ENCODE data around the gene RPH3AL. TPM values are rescaled to one million over a fixed set of nuclear protein-coding genes. Genes with fewer than 3 reads are reported as not detected.

The RPH3AL gene
- total and polyA plus RNA-seq, 2 of the 8 experiments (the other 6 are each of a cell fraction or from before 2014, with no cell fraction given): 5.6 to 5.8 TPM

GRCh38 chr17:299546-299945 lies 53.1 kb downstream of the RPH3AL start:
- DNase-seq (ENCODE audit: low read depth in 1 of 2, low spot score in 2 of 2) (no peak), FAIRE-seq (no peak)
- no peak overlapping the region for H4K91ac ChIP-seq (replicated peaks; ENCODE audit: insufficient read length, low read length)
- no peak overlapping the region for H4K8ac ChIP-seq (ENCODE audit: extremely low read depth, insufficient read depth, low read length)
- 85% methylated on average over 23 of the region's 23 CpGs; no CpG with 5 or more reads in 1 of the 2 experiments for WGBS, 2 experiments (ENCODE audit: extremely low coverage in 1 of 2, insufficient coverage in 1 of 2, insufficient read length in 1 of 2, insufficient replicate concordance in 2 of 2, low coverage in 1 of 2, low lambda C conversion rate in 2 of 2, missing lambda C conversion rate in 1 of 2)
- H3K23ac ChIP-seq (ENCODE audit: insufficient read length): no peak overlapping the region
- H3K14ac ChIP-seq (ENCODE audit: insufficient read length): no peak overlapping the region
- no peak overlapping the region for H3K56ac ChIP-seq (replicated peaks; ENCODE audit: insufficient read length, low read depth, low read length)
- H3K23me2 ChIP-seq (ENCODE audit: low read depth, low read length): no peaks in the 10 kb centered on the region
- no peaks in the 10 kb centered on the region for H3K36me3 ChIP-seq (ENCODE audit: control insufficient read depth in 2 of 4, insufficient read depth in 4 of 4, low read length in 3 of 4)
- H2BK15ac ChIP-seq (ENCODE audit: low read length): no peak overlapping the region
- no peak overlapping the region for H3K4me3 ChIP-seq (ENCODE audit: extremely low read depth in 1 of 4, insufficient read depth in 2 of 4, low read depth in 3 of 4, low read length in 4 of 4)
- no peak overlapping the region for H3K4ac ChIP-seq (replicated peaks; ENCODE audit: insufficient read length, low read depth, low read length)
- no peaks in the 10 kb centered on the region for H3K79me2 ChIP-seq (ENCODE audit: control insufficient read depth in 1 of 2, insufficient read depth in 2 of 2, low read length in 2 of 2)
- H3K27ac ChIP-seq (ENCODE audit: low read depth, low read length): no peak overlapping the region
- no peak overlapping the region for H2AFZ ChIP-seq (ENCODE audit: low read length)
- no peak overlapping the region for H2AK5ac ChIP-seq (ENCODE audit: low read depth, low read length)
- no peak overlapping the region for H2BK5ac ChIP-seq (ENCODE audit: low read depth, low read length)
- no peak overlapping the region for H2BK20ac ChIP-seq (ENCODE audit: low read length)
- no peaks in the 10 kb centered on the region; a peak in 1 of 7 replicates for H3K27me3 ChIP-seq (replicated peaks in 1 of 4; ENCODE audit: control insufficient read depth in 3 of 4, extremely low read depth in 1 of 4, insufficient read depth in 3 of 4, low read length in 3 of 4)
- H4K5ac ChIP-seq (ENCODE audit: insufficient read length, low read depth, low read length): no peak overlapping the region
- no peak overlapping the region for H3K4me2 ChIP-seq (ENCODE audit: insufficient read depth in 1 of 2, low read depth in 2 of 2, low read length in 2 of 2)
- no peak overlapping the region for H3K18ac ChIP-seq (ENCODE audit: extremely low read depth, low read length)
- ChIA-PET POLR2A (ENCODE audit: partially characterized antibody) (interaction anchor here (0.7 kb wide), 1 partner anchor 23 kb away, joined by 3 read pairs; no protein-coding TSS in a partner anchor), CTCF (ENCODE audit: partially characterized antibody) (interaction anchor here (1.0 to 1.2 kb wide), 2 partner anchors 9 to 39 kb away, joined by 3 read pairs; no protein-coding TSS in a partner anchor)
- no peak for TF ChIP-seq EP300 (IDR thresholded peaks at IDR 0.05; ENCODE audit: borderline replicate concordance in 1 of 2, low read depth in 2 of 2, low read length in 2 of 2)
- H3K9ac ChIP-seq (replicated peaks in 1 of 4; ENCODE audit: extremely low read depth in 1 of 4, low read depth in 3 of 4, low read length in 3 of 4): no peak overlapping the region
- H2BK12ac ChIP-seq (ENCODE audit: low read depth, low read length): no peak overlapping the region
- H3K9me3 ChIP-seq (ENCODE audit: insufficient read depth in 2 of 2, low read depth in 1 of 2, low read length in 1 of 2): no peaks in the 10 kb centered on the region
- H2BK120ac ChIP-seq (replicated peaks; ENCODE audit: low read depth, low read length): no peak overlapping the region
- H3K79me1 ChIP-seq (ENCODE audit: low read depth, low read length): no peaks in the 10 kb centered on the region
- peaks cover 0 to 5% (median 3%) of the 10 kb centered on the region in 4 experiments; a peak in 4 of 7 replicates for H3K4me1 ChIP-seq (replicated peaks in 1 of 4; ENCODE audit: control insufficient read depth in 3 of 4, insufficient read depth in 4 of 4, low read length in 3 of 4)
- H4K20me1 ChIP-seq (replicated peaks in 1 of 2; ENCODE audit: control insufficient read depth in 1 of 2, insufficient read depth in 2 of 2, low read length in 2 of 2): no peaks in the 10 kb centered on the region

Measured in H1 (cell line).